Measurements from ENCODE around the gene ELMO1.

- no peak for TF ChIP-seq POLR2A (IDR thresholded peaks at IDR 0.05; ENCODE audit: low read length)
- no peak for TF ChIP-seq GATA1 (IDR thresholded peaks at IDR 0.05; ENCODE audit: low read depth, low read length)
Observed at GRCh38 chr7:37497576-37497975, 48.9 kb upstream of the ELMO1 start.
